GM20431 (cell line): ENCODE data around the gene GATAD2B.
"Not testable (repeated sequence)": the region's sequence is repeated elsewhere in the genome, so short reads cannot be mapped to it uniquely, and the experiment has no call there.

Experiments used
- in situ Hi-C: fragments of 300-500 bp; cut with MseI, MboI; formaldehyde crosslinking; loops from one replicate; pipeline ENCODE4 v1.15.0; 2020; ENCODE audit warnings: low sequenced_read_pairs; ENCODE audit not compliant: unreplicated experiment

The GATAD2B gene

DNA sequence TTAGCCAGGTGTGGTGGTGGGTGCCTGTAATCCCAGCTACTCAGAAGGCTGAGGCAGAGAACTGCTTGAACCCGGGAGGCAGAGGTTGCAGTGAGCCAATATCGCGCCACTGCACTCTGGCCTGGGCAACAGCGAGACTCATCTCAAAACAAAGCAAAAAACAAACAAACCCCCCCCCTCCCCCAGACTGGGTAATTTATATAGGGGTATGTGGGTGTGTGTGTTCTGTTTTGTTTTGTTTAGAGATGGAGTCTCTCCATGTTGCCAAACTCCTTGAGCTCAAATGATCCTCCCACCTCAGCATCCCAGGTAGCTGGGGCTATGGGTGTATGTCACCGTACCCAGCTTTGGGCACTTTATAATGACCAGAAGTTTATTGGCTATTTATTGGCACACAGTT lies 74.0 kb downstream of the GATAD2B start:
- in situ Hi-C loops: no loop called here

DNA sequence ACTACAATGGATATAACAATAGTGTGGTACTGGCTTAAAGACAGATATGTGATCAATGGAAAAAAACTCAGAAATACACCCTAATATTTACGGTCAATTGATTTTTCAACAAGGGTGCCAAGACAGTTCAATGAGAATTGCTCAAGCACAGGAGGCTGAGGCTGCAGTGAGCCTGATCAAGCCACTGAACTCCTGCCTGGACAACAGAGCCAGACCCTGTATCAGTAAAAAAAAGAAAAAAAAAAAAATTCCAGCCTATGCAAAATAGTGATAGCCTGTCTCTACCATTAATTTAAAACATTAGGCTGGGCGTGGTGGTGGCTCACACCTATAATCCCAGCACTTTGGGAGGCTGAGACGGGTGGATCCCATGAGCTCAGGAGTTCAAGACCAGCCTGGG lies 77.6 kb downstream of the GATAD2B start:
- in situ Hi-C loops: no loop called here

DNA sequence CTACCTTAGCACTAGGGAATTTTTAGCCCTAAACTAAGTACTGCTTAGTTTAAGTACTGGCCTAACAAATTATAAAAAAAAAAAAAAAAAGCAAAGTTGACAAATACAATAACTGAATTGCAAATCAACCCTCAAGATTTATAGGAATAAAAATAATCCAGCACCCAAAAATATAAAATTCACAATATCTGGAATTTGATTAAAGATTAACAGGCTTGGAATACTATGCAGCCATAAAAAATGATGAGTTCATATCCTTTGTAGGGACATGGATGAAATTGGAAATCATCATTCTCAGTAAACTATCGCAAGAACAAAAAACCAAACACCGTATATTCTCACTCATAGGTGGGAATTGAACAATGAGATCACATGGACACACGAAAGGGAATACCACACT lies 78.4 kb downstream of the GATAD2B start:
- in situ Hi-C loops: not testable (repeated sequence)

DNA sequence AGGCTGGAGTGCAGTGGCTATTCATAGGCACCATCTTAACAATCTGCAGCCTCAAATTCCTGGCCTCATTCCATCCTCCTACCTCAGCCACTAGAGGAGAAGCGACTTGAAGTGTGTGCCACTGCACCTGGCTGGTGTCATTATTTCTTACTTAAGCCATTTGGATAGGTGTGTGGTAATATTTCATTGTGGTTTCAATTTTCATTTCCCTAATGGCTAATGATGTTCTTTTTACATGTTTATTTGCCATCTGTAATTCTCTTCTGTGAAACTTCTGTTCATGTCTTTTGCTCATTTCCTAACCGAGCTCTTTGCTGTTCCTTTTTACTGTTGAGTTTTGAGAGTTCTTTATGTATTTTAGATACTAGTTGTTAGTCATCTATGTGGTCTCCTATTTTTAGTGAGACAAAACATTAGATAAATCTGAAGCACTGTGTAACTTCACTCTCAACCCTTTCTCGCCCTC lies 80.7 kb downstream of the GATAD2B start:
- in situ Hi-C loops: no loop called here

DNA sequence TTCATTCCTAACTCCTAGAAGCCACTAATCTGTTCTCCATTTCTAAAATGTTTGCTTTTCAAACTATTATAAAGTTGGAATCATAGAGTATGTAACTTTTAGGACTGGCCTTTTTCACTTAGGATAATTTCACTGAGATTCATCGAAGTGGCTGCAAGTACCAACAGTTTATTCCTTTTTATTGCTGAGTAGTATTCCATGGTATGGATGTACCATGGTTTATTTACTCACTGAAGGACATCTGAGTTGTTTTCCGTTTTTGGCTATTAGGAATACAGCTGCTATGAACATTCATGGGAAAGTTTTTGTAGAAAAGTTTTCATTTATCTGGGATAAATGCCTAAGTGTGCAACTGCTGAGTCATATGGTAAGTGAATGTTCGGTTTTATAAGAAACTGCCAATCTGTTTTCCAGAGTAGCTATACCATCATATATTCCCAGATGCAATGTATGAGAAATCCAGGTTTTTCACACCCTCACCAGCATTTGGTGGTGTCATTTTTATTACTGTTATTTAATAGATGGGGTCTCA lies 81.2 kb downstream of the GATAD2B start:
- in situ Hi-C loops: no loop called here

DNA sequence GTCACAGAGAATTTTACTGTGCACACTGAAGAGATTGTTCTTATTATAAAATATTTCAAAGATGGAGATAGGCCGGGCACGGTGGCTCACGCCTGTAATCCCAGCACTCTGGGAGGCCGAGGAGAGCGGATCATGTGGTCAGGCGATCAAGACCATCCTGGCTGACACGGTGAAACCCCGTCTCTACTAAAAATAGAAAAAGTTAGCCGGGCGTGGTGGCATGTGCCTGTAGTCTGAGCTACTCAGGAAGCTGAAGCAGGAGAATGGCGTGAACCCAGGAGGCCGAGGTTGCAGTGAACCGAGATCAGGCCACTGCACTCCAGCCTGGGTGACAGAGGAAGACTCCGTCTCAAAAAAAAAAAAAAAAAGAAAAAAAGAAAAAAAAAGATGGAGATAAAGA lies 82.0 kb downstream of the GATAD2B start:
- in situ Hi-C loops: not testable (repeated sequence)

DNA sequence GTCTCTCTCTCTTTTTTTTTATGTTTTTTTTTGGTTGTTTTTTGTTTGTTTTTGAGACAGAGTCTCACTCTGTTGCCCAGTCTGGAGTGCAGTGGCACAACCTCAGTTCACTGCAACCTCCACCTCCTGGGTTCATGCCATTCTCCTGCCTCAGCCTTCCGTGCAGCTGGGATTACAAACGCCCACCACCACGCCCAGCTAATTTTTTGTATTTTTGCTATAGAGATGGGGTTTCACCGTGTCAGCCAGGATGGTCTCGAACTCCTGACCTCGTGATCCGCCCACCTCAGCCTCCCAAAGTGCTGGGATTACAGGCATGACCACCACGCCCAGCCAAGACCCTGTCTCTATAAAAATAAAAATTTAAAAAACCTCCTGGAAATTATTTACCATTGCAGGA lies 88.8 kb downstream of the GATAD2B start:
- in situ Hi-C loops: not testable (repeated sequence)

DNA sequence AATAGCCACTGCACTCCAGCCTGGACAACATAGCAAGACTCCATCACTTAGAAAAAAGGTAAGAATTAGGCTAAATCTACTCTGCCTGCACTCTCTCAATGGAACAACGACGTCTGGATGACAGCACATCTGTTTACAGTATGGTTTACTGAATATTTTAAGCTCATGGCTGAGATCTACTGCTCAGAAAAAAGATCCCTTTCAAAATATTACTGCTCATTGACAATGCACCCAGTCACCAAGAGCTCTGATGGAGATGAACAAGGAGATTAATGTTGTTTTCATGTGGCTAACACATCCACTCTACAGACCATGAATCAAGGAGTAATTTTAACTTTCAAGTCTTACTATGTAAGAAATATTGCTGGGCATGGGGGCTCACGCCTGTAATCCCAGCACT lies 89.6 kb downstream of the GATAD2B start:
- in situ Hi-C loops: no loop called here

DNA sequence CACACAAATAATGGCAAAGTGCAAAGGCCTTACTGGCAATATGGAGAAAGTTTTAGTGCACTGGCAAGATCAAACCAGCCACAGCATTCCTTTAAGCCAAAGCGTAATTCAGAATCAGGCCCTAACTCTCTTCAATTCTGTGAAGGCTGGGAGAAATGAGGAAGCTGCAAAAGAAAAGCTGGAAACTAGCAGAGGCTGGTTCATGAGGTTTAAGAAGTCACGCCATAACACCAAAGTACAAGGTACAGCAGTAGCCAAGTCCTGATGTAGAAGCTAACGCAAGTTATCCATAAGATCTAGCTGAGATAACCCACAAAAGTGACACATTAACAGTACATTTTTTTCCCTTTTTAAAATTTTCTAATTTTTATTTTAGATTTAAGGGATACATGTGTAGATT lies 90.5 kb downstream of the GATAD2B start:
- in situ Hi-C loops: no loop called here

DNA sequence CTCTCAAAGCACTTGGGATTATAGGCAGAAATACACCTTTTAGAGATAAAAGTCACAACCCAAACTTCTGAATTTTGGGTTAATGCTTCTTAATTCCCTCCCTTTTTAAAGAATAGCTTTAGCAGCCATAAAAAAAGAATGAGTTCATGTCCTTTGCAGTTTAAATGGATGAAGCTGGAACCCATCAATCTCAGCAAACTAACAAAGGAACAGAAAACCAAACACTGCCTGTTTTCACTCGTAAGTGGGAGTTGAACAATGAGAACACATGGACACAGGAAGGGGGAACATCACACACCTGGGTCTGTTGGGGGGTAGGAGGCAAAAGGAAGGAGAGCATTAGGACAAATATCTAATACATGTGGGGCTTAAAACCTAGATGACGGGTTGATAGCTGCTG lies 91.7 kb downstream of the GATAD2B start:
- in situ Hi-C loops: no loop called here

DNA sequence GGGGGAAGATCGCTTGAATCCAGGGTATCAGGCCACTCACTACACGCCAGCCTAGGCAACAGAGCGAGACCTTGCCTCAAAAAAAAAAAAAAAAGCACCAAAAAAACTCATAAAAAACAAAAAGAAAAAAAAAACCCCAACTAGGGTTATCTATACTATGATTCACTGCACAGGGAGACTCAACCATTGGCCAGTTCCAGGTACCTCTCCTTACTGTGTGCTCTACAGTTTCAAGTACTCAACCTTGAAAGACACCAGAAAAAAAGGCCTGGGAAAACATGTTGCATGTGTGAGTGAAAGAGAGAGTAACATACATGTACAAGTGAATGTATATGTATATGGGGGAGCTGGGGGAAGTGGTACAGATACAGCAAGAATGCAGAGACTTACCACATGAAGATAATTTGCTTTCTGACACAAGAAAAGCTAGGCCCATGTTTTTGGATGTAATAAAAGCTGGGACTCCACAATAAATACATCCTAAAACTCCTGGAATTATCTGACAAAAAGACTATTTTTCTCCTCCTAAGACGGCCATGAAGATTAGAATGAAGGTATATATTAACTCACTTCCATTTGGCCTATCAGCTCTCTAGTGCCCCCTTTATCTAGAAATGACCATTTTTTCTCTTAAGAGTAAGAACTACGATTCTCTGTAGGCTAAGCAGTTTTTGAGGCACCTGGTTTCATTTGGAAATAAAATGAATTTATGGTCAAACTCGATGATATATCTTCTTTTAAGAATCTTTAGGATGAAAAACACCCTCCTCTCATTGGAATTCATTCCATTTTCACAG lies 95.4 kb downstream of the GATAD2B start:
- in situ Hi-C loops: loop anchor here (10.0 kb wide), 1 partner anchor 97 kb away; the partner anchor contains the start of gene GATAD2B

DNA sequence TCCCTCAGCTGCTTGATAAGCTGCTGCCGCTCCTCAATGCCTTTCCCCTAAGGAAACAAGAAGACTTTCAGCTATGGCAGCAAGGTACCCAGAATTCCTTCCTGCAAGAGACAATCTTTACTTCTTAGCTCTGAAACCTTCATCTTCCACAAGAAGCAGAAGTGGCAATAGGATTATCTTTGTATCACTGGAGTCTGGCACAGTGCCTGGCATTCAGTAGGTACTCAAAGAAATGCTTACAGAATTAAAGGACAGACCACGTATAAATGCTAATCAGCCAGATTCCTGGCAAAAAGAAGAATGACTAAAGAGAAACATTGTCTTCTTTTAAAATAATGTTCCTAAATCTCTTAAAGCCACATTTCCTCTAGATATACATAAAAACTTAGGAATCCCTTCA lies 103.9 kb downstream of the GATAD2B start:
- in situ Hi-C loops: no loop called here

DNA sequence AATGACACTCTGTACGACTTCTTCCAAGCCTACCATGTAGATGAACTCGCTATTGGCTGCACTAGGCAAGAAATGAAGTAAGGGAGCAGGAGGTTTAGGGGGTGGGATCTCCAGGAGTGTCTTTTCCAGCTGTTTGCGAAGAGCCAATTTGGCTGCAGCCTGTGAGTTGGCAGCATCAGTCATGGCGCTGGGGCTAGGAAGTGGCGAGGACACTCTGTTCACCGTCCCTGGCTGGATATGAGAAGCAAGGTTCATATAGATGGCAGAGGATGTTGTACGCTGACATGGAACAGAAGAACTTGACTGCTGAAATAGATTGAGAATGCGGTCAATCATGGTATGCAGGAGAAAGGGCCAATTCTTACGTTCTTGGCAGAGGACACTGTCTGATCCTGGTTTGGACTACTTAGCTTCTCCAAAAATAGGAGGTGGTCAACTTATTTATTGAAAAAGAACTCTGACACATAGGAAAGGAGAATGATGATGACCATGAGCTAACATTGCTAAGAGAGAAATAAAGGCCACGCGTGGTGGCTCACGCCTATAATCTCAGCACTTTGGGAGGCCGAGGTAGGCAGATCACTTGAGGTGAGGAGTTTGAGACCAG lies 106.4 kb downstream of the GATAD2B start:
- in situ Hi-C loops: no loop called here

DNA sequence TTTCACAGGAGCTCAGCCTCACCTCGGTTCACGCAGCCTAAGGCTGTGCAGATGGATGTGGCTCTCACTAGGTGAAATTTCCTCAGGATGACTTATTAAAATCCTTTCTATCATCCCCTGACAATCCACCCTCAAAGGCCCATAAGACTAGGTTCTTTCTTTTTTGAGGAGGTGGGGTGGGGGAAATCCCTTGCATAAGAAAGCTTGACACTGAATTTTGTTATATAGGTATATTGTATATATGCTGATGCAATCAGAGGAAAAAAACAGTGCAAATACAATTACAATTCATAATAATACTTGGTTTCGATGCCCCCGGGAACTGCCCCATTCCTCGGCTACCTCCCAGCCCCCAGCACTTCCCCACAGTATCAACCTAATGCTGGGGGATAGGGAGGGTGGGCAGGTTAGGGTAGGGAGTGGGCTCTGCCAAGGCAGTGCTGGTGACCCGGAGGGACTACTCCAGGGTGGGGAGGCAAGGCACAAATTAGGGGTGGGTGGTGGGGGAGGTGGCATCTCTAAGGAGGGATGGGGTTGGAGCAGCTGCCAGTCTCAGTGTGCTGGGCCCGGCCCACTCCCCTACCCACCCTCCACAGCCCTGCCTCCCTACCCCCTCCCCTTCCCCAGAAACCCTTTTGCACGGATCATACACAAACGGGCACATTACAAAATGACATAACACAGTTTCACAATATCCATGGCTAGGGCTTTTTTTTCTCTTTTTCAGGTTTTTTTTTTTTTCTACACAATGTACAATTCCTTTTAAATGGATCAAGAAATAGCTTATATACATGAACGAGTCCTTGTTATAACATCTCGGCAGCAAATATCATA lies 116.7 kb downstream of the GATAD2B start:
- in situ Hi-C loops: no loop called here

DNA sequence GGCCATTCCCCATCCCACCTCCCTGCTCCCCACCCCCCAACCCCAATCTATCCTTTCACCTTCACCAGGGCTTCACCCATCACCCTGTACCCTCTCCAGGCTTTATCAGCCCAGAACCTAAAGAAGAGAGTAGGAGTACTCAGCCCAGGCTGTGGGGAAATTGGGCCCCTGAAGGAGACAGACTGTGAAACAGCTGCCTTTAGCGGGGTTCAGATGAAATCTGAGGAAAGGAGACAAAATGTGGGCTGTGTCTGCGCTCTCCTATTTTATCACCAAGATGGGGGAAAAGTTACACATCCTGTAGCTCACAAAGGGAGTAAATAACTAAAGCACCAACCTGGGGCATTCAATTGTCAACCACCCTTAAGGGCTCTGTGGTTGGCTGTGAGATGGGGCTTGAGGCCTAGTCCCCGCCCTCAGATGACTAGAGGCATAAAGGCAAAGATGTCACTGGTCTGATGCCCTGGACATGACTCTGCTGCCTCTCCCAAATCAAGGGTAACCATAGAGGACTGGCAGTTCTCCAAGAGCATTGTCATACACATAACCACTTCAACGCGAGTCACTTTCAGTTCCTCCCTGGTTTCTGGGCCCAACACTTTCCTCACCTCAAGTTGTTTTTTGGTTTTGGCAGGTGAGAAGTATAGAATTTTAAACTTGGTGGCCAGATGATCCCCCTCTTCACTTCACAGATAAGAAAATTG lies 117.6 kb downstream of the GATAD2B start:
- in situ Hi-C loops: no loop called here

DNA sequence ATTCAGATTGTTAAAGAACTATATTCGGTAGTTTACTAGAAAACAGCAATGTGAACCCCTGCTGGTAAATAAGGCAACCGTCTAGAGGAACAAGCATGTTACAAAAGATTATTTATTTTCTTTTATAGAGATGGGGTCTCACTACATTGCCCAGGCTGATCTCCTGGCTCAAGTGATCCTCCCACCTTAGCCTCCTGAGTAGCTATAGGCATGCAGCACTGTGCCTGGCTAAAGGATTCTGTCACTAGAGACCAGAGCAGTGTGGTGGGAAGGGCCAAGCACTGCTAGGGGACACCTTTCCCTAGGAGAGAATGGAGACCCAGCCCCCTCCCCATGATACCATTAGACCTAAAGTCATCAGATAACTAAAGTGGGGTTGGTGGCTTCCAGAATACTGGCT lies 118.7 kb downstream of the GATAD2B start:
- in situ Hi-C loops: no loop called here

DNA sequence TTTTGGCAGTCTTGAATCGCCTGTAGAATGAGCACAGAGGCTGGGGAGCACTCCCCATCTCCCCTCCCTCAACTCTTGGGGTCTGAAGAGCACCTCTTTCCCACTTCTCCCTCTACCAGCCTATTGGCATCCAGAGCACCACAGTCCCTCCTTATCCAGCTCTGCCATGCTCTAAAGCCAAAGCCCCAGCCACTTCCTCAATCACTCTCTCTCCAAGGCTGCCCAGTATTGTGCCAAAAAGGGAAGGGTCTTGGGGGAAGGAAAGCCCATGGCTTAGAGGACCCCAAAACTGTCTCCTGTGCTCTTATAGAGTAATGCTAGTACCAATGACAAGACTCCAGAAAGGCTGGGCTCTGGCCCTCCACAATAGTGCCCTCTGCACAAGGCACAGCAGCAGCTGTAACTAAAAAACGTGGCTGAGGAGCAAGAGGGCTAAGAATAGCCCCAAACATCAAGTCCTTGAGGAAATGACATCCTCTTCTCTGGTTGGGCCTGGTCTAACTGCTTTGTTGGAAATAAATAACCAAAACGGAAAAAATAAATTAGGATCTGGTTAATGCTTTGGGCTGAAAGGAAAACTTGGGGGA lies 119.2 kb downstream of the GATAD2B start:
- in situ Hi-C loops: no loop called here

DNA sequence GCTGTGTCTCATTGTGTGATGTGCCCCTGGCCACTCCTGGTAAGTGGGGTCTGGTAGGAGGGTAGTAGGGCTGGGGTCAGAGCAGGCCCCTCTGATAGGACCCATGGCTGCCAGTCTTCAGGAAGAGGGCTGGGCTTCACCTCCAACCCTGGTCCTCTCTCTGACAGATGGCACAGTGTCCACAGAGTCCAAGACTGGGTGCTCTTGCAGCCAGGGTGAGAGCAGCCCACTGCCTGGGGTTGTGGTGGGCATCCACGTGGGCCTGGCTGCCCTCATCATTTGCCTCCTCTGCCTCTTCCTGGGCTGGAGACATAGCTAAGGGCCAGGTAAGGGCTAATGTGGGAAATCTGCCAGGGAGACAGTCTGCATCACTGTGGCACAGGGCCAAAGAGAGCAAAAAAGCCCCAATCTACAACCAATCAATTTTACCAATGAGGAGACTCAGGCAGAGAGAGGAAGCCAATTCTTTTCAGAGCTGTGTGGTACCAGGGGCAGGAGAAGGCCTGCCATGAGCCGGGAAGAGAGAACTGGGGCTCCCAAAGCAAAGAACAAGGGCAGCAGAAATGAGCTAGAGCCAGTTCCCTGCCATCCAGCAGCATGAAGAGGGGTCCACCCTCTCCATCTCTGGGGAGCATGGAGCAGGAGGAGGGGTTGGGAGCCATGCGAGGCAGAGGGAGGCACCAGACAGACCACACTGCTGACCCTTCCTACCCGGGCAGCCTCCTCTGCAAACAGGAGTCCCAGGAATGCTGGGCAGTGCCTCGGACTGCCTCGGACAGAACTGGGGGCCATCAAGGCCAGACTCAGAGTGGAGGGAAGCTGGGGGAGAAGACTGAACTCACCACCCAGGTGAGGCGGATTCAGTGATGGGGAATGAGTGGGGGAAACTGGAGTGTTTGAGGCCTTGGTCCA lies 120.7 kb downstream of the GATAD2B start:
- in situ Hi-C loops: no loop called here
